ENCODE data around the gene UNC80. TPM values are rescaled to one million over a fixed set of nuclear protein-coding genes. Genes with fewer than 3 reads are reported as not detected.

Gene UNC80
- total RNA-seq, 4 donors from 2014 or later = under 0.01 to 0.17 (median 0.09) TPM

- no peak for TF ChIP-seq EP300 (IDR thresholded peaks at IDR 0.05)
- TF ChIP-seq POLR2A (IDR thresholded peaks at IDR 0.05; ENCODE audit: low read depth) = no peak
- no peak for TF ChIP-seq POLR2AphosphoS5 (IDR thresholded peaks at IDR 0.05)
- Histone ChIP-seq H3K4me3 (no peak overlapping the region), H3K36me3 (no peaks in the 10 kb centered on the region), H3K9me3 (no peaks in the 10 kb centered on the region), H3K27ac (replicated peaks in 1 of 4) (no peak overlapping the region), H3K4me1 (no peaks in the 10 kb centered on the region), H3K27me3 (no peaks in the 10 kb centered on the region)
- intact Hi-C loops (cut with DNase I) = no loop called here
- DNase-seq (ENCODE audit: extremely low spot score) = no peak
- WGBS = 91% methylated on average over 4 of the region's 4 CpGs
Observed at GRCh38 chr2:209969692-209970091, 198.1 kb downstream of the UNC80 start.

- Histone ChIP-seq H3K4me1 (no peaks in the 10 kb centered on the region), H3K36me3 (no peaks in the 10 kb centered on the region), H3K27me3 (no peaks in the 10 kb centered on the region), H3K9me3 (no peaks in the 10 kb centered on the region), H3K4me3 (no peak overlapping the region), H3K27ac (replicated peaks in 1 of 4) (no peak overlapping the region)
- TF ChIP-seq POLR2A (IDR thresholded peaks at IDR 0.05; ENCODE audit: low read depth) (no peak), EP300 (IDR thresholded peaks at IDR 0.05) (no peak), POLR2AphosphoS5 (IDR thresholded peaks at IDR 0.05) (no peak), CTCF (IDR thresholded peaks at IDR 0.05) (no peak)
- no peak for DNase-seq (ENCODE audit: extremely low spot score)
- intact Hi-C loops (cut with DNase I) = no loop called here
- WGBS = 84% methylated on average over 2 of the region's 2 CpGs
Observed at GRCh38 chr2:209970271-209970670, 198.6 kb downstream of the UNC80 start.

GRCh38 chr2:209970711-209971110, 199.1 kb downstream of the UNC80 start:
- Histone ChIP-seq H3K36me3 (no peaks in the 10 kb centered on the region), H3K9me3 (no peaks in the 10 kb centered on the region), H3K4me1 (no peaks in the 10 kb centered on the region), H3K27ac (replicated peaks in 1 of 4) (no peak overlapping the region), H3K27me3 (no peaks in the 10 kb centered on the region), H3K4me3 (no peak overlapping the region)
- TF ChIP-seq POLR2AphosphoS5 (IDR thresholded peaks at IDR 0.05) (no peak), EP300 (IDR thresholded peaks at IDR 0.05) (no peak), CTCF (IDR thresholded peaks at IDR 0.05) (no peak), POLR2A (IDR thresholded peaks at IDR 0.05; ENCODE audit: low read depth) (no peak)
- no peak for DNase-seq (ENCODE audit: extremely low spot score)
- 80% methylated on average over 4 of the region's 4 CpGs for WGBS
- intact Hi-C loops (cut with DNase I) = no loop called here

GRCh38 chr2:209973328-209973727, 201.7 kb downstream of the UNC80 start:
- Histone ChIP-seq H3K9me3 (no peaks in the 10 kb centered on the region), H3K27ac (replicated peaks in 1 of 4) (no peak overlapping the region), H3K36me3 (no peaks in the 10 kb centered on the region), H3K27me3 (peaks cover 0 to under 1% (median 0%) of the 10 kb centered on the region in 4 donors), H3K4me1 (no peaks in the 10 kb centered on the region), H3K4me3 (no peak overlapping the region)
- no peak for TF ChIP-seq POLR2A (IDR thresholded peaks at IDR 0.05; ENCODE audit: low read depth)
- no peak for TF ChIP-seq CTCF (IDR thresholded peaks at IDR 0.05)
- no peak for TF ChIP-seq EP300 (IDR thresholded peaks at IDR 0.05)
- no peak for TF ChIP-seq POLR2AphosphoS5 (IDR thresholded peaks at IDR 0.05)
- intact Hi-C loops (cut with DNase I) = no loop called here
- no peak for DNase-seq (ENCODE audit: extremely low spot score)
- 13% methylated on average over 1 of the region's 1 CpG for WGBS

- no peak for DNase-seq (ENCODE audit: extremely low spot score)
- H3K27me3 ChIP-seq = peaks cover 0 to 4% (median 0%) of the 10 kb centered on the region in 4 donors
- intact Hi-C loops (cut with DNase I) = no loop called here
- H3K36me3 ChIP-seq = no peaks in the 10 kb centered on the region
- H3K27ac ChIP-seq (replicated peaks in 1 of 4) = no peak overlapping the region
- no peak overlapping the region for H3K4me3 ChIP-seq
- H3K9me3 ChIP-seq = no peaks in the 10 kb centered on the region
- H3K4me1 ChIP-seq = no peaks in the 10 kb centered on the region
- 43% methylated on average over 1 of the region's 1 CpG for WGBS
- TF ChIP-seq POLR2AphosphoS5 (IDR thresholded peaks at IDR 0.05) (no peak), EP300 (IDR thresholded peaks at IDR 0.05) (no peak), POLR2A (IDR thresholded peaks at IDR 0.05; ENCODE audit: low read depth) (no peak), CTCF (IDR thresholded peaks at IDR 0.05) (no peak)
Observed at GRCh38 chr2:209974576-209974975, 202.9 kb downstream of the UNC80 start.
